HuH-7.5 (cell line): ENCODE results near the gene CMTM4.
"Not testable (repeated sequence)": the region's sequence is repeated elsewhere in the genome, so short reads cannot be mapped to it uniquely, and the experiment has no call there.

Experiments
- DNase-seq: peaks from one replicate; pipeline ENCODE4 v3.0.0; 2011; ENCODE audit warnings: low spot score

The CMTM4 gene

GRCh38 chr16:66616169-66616568 is 80.4 kb downstream of the CMTM4 start:
- no peak for DNase-seq

GRCh38 chr16:66614161-66614802 is 82.3 kb downstream of the CMTM4 start:
- DNase-seq, result no peak

- DNase-seq, result no peak
Observed at GRCh38 chr16:66612422-66612821, 84.1 kb downstream of the CMTM4 start.

DNA sequence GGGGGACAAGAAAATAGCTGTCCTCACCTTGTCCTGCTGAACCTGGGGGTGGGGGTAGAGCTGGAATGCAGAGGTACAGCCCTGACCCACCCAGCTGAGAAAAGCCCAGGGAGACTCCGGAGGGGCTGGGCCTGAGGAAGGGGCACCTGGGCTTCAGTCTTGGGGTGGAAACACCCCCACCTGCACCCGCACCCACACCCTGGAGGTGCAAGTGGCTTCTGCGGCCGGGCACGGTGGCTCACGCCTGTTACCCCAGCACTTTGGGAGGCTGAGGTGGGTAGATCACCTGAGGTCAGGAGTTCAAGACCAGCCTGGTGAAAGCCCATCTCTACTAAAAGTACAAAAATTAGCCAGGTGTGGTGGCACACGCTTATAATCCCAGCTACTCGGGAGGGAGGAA is 84.6 kb downstream of the CMTM4 start:
- DNase-seq, result not testable (repeated sequence)

DNA sequence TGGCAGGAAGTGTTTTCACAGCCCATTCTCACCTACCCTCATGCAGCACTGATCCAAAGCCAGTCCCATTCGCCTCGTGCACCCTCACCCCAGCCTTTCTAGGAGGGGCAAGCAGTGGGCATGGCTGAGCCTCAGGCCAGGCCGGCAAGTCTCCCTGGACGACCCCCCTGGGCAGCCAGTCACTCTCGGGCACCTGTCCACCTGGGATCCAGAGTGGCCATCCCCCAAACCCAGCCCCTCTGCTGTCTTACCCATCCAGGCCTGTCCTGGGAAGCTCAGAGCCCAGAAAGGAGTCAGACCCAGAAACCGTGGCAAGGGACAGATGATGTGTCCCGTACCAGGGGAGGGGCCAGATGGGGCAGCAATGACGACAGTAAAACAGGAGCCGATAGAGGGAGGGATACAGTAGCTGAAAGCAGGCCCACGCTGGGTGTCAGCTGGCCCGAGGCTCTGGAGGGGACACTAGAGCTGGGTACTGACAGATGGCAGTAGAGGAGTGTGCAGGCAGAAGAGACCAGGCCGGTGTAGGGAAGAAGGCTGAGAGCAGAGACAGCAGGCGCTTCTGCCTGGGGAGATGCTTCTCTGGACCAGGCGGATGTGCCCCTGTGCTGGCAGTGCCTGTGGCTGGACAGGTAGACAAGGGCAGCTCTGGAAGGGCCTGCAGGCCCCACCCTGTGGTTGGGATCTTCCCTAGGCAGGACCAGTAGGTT is 86.3 kb downstream of the CMTM4 start:
- DNase-seq, result no peak

- no peak for DNase-seq
Observed at GRCh38 chr16:66609139-66609510, 87.4 kb downstream of the CMTM4 start.

DNA sequence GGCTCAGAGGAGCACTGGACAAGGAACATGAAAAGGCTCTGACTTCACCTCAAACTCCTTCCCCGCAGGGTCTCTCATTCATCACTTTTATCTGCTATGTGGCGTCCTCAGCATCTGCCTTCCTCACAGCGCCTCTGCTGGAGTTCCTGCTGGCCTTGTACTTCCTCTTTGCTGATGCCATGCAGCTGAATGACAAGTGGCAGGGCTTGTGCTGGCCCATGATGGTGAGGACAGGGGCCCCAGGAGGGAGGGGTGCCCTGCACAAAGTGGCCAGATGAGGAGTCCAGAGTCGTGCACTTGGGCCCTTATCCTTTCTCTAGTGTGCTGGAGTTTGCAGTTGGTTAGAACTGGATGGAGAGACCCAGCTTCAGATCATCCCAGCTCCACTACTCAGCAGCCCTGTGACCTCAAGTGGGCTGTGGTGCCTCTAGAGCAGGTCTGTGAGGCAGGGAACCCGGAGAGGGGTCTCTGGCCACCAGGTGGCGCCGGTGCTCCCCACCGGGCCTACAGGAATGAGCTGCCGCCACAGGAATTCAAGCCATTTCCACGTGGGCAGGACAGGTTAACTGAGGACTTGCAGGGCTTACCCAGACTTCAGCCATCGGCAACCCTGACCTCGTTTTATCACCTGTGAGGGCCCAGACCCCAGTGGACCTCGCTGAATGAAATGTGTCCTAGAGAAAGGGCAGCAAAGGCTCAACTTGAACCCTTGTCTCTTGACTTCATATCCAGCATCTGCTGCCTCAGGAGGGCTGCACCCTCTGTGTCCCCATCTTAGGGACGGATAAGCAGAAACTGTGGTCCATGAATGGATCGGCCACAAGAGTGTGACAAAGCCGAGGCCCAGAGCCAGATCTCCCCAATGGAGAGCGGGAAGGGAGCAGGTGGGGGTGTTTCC is 88.1 kb downstream of the CMTM4 start:
- peak; percentile 87 for DNase-seq

GRCh38 chr16:66605979-66606751 is 90.4 kb downstream of the CMTM4 start:
- DNase-seq, result no peak

DNA sequence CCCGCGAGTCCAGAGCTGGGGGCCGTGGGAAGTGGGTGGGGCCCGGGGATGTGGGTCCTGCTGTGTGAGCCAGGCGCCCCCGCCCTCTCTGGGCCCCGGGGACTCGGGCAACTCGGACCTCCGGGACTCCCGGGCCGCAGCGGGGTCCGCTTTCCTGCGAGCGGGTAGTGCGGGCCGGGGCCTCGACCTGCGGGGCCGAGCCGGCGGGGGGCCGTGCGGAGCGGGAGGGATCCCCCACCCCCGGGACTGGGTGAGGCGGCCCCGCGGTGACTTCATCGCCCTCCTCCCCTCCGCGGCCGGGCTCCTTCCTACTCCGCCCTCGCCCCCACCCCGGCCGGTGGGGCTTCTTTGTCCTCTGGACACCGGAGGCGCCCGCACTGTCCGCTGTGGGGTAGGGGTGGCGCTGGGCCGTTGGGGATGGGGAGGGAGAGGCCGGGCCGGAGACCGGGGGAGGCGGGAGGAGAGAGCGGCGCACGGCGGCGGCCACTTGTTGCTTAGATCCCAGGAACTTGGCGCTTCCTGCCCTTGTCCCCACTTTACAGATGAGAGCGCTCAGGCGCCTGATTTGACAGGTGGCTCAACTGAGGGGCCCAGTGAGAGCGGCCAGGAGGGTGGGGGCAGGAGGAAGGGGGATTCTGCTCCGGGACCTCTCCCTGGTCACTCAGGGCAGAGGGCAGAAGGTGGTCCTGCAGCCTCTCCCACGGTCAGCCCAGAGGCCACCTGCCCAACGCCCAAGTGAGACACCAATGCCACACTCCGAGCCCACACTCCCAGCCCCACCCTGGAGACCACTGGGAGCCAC is 91.2 kb downstream of the CMTM4 start:
- peak; percentile 34 for DNase-seq

- peak; percentile 62 for DNase-seq
Observed at GRCh38 chr16:66604376-66605176, 92.0 kb downstream of the CMTM4 start, which contains the start of gene CMTM3. CMTM3 (plus strand) TSS chr16:66604704; CDS start chr16:66604806, 102 bp downstream.

- peak; percentile 50 for DNase-seq
Observed at GRCh38 chr16:66603537-66604375, 92.8 kb downstream of the CMTM4 start.

DNA sequence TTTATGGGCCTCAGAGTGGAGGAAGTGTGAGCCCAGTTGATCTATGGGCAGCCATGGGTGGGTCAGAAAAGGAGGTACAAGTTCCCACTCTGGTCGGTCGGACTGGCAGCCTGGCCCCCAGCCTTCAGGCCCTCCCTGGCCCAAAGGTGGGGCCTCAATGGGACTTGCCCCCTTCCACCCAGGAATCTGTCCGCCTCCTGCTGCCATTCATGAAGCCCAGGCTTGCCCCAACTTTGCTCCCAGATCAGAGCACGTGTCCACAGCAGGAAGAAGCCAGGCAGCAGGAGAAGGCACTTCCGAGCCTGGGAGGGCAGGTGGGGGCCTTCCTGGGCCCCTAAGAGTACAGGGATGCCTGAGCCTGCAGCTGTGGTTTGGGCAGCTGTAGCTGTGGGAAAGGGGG is 95.1 kb downstream of the CMTM4 start:
- no peak for DNase-seq

DNA sequence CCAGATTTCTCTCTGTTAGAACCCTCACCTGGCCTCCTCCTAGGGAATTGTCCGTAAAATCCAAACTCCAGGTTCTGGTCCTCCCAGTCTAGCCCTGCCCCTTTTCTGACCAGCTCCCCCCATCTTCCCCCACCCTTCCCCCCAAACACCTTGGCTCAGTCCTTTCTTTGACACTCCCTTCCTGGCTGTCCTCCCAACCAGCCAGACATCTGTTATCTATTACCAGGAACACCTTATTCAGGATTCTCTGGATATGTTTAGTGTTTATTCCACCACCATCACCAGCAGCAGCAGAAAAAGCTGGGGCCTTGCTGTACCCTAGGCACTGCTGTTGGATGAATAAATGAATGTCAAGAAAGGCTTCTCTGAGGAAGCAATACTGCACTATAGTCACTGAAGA is 96.1 kb downstream of the CMTM4 start:
- DNase-seq, result no peak

DNA sequence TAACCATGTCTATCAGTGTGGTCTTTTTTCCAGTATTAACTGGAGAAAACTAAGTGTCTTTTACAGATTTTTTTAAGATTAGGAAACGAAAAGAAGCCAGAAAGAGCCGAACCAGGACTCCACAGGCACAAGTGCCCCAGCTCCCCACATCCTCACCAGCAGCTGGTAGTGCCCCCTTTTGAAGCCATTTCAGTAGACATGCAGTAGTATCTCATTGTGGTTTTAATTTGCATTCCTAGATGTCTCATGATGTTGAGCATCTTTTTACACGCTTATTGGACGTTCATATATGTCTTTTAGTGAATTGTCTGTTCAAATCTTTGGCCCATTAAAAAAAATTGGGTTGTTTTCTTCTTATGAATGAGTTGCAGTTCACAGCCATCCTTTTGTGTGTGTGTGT is 96.8 kb downstream of the CMTM4 start:
- DNase-seq, result no peak

- DNase-seq, result no peak
Observed at GRCh38 chr16:66598111-66598510, 98.4 kb downstream of the CMTM4 start.

GRCh38 chr16:66596986-66597848 is 99.3 kb downstream of the CMTM4 start:
- no peak for DNase-seq

GRCh38 chr16:66596559-66596958 is 100.0 kb downstream of the CMTM4 start:
- not testable (repeated sequence) for DNase-seq

- no peak for DNase-seq
Observed at GRCh38 chr16:66594739-66595138, 101.8 kb downstream of the CMTM4 start.
